NCI-H510A (cell line): Measurements from ENCODE around the gene UACA.
"Not testable (repeated sequence)": the region's sequence is repeated elsewhere in the genome, so short reads cannot be mapped to it uniquely, and the experiment has no call there.

ENCODE experiments used
- DNase-seq: peaks from one replicate; lab custom pipeline; 2025; lab: John Stamatoyannopoulos, UW

The UACA gene

DNA sequence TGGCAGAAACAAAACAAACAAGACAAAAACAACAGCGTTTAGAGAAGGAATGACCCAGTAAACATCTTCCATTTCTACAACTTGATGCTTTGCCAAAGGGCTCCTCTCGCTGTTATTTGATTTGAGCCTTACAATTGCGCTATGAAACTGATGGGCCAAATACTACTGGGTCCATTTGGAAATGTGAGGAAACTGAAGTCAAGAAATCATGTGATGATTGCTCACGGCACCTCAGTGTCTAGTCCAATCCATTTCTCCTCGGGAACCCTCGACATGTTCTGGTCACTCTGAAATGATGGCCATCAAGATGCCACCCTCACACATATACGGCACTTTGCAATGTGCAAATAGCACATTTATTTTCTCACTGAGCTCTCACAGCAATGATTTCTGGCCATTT lies 136.0 kb downstream of the UACA start:
- no peak for DNase-seq

DNA sequence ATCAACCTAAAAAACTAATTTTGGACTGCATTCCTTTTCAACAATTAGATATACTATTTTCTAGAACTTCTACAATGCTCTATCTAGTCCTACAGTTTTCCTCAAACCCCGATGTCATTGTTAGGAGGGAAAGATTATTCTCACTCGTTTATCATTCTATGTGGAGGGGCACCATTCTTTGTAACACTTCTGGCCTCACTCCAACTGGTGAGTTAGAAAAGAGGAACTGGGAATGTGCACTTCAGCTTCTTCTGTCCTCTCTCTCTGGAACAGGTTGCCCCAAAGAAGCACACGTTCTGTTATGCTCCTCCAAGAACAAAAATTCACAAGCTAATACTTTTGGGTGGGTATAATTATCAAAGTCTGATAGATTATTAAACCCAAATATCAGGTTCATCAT lies 137.9 kb downstream of the UACA start:
- no peak for DNase-seq

DNA sequence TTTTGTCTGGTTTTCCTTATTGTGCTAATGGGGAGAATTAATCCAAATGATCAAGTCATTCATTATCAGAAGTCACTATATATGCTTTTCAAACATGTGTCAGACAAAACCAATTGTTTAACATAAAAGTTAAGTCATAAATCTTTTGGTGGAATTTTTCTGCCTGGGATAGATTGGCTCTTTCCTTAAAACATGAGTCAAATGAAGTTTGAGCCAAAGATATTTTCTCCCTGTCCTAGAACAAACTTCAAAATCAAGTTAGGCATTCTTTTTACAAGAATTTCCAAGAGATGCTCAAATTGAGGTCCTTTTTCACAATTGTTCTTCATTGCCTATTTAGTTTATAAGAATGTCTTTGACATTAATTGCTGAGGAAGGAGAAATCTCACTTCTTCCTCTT lies 138.3 kb downstream of the UACA start:
- no peak for DNase-seq

DNA sequence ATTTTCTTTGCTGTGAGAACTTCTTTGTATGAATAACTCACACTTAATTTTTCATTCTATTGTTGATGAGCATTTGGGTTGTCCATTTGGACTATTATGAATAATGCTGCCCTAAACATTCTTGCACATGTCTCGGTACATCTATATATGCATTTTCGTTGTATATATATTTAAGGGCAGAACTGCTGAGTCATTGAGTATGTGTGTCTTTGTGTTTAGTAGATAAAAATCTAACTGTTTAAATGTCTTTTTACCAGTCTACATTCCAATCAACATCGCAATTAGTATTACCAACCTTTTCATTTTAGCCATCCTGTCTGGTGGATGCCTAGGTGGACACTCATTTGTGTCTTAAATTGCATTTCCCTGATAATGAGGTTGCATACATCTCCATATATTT lies 144.4 kb downstream of the UACA start:
- DNase-seq: no peak

DNA sequence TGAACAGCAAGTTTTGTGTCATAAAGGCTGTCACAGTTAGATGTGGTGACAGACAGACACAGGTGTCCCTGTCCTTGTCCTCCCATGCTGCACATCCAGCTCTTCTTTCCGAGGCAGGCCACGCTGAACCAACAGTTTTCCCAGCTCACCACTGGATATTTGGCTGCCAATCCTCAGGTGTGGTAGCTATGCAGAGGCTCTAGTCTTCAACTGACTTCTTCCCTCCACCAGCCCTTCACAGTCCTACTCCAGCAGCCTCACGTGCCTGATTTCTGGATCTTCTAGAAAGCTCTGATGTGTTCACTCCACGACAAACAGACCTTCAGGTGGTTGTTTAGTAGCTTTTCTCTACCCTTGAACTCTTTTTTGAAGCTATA lies 145.5 kb downstream of the UACA start:
- no peak for DNase-seq

DNA sequence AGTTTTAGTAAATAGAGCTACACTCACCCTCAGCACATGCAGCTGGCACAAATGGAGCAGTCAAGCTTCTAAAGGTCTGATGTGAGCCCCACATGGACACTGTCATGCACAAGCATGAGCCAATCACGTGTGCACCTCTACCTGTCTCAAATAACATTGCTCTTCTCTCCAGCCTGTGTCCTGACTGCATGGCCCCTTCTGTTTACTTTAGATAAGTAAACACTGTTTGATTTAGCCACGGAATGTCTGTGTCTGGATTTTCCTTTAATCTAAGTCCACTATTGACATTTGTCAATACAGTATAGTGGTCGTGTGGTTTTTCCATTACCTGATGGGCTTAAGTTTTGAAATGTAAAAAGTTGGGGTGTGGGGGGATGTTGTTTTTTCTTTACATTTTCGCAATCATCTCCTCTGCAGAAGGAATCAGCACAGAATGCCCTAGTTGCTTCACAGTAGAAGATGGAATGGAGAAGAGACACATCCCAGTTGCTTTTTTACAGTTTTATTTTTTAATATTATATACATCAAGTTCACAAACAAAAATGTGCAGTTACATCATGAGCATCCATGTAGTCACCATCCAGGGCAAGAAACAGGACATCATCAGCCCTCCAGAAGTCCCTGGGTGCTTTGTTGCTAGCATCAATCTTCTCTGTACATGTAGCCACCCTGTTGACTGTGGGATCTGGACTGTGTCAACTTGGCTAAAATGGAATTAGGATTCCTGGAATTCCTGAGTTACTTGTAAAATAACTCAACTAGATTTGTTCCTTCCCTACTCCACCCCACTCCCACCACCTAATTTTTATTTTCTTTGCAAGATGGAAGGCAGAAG lies 146.1 kb downstream of the UACA start:
- DNase-seq: peak; percentile 57

DNA sequence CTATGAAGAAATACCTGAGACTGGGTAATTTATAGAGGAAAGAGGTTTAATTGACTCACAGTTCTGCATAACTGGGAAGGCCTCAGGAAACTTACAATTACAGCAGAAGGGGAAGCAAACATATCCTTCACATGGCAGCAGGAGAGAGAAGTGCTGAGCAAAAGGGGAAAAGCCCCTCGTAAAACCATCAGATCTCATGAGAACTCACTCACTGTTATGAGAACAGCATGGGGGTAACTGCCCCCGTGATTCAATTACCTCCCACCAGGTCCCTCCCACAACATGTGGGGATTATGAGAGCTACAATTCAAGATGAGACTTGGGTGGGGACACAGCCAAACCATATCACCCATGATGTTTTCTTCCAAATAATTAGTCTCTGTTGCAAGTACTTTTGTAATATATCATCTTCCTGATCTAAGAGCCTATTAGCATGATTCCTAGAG lies 147.0 kb downstream of the UACA start:
- DNase-seq: not testable (repeated sequence)

DNA sequence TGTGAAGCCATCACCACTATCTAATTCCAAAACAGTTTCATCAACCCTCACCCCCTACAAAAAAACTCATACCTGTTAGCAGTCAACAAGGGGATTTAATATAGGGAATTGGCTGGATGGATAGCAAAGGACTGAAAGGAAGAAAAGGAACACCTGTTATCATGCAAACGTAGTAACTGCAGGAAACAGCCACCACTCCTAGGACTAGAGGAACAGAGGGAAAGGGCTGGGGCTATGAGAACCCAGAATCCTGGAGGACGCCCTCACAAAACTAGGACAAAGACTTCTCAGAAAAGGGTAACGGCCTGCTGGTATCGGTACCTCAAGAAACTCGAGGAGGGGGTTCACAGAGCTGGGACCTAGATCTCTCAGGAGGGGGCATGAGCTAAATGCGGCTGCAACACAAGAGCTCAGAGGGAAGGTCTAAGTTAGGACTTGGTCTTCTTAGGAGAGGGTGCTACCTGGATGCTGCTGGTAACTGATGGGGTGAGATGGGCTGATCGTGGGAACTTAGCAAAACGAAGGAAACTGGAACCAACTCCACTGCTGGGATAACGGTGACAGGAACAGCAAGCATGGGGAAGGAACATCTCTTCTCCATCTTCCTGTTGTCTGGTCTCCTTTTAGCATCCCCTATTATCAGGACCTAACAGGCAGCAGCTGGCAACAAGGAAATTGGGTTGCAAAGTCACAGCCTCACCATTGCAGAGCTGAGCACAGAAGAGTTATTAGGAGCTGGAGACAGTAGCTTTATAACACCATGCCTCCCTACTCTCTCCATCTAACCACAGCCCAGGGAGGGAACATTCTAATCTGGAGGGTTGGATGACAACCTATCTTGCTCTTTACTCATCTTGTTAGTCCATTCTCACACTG lies 147.7 kb downstream of the UACA start:
- no peak for DNase-seq

DNA sequence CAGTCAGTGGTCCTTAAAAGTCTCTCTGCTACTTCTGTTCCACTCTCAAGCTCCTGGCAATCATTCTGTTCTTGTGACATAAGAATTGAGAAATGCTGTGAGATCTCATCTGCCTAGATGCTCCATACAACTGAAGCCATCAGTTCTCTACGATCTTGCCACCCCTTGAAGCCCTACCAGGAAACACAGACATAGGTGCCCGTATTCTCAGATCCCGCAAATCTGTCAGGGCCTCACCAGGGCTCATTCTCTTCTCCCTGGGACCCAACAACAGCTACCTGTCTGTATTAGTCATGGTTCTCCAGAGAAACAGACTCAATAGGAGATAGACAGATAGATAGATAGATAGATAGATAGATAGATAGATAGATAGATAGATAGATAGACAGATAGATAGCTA lies 149.1 kb downstream of the UACA start:
- DNase-seq: no peak

DNA sequence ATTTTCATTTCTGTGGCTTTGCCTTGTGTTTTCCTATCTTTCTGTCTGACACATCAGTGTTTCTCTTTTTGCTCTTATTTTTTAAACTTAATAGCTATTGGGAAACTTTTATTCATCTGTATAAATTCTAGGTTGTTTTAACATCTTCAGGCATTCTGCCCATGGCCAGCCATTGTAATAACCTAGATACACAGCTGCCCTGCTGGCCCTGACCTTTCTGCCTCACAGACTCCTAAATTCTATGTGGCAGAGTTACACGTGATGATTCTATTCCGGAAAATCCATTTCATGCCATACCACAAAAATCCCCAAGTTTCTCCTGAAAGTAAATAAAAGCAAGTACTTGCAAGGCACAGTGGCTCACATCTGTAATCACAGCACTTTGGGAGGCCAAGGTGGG lies 150.1 kb downstream of the UACA start:
- no peak for DNase-seq

DNA sequence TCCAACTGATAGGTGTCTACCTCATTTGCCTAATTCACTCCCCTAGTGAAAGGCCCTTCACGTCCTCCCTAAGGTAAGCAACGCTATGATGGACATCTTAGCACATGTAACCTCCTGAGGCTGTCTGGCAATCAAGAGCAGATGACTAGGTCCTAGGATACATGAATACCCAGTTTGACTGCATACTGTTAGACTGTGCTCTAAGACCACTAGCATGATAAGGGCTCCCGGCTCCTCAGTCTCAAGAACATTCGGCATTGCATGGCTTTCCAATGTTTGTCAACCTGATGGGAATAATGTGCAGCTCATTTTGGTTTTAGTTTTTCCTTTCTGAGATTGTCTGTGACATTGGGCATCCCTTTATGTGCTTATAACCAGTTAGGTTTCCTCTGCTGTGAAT lies 152.1 kb downstream of the UACA start:
- DNase-seq: no peak

DNA sequence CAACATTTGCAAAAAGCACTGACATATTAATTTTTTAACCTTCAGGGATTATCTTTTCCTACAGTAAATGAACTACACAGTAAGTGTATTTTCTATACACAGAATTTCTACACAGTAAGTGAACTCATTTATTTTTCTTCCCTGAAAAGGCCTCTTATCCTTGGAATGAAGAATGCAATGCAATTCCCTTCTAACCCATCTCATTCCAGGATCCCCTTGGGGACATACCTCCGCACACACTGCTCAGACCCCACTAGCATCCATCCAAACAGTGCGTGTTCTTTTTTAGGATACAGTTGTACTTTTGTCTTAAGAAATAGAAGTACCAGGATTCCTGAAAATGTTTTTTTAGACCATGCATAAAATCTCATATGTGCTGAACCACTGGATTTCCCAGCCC lies 152.8 kb downstream of the UACA start:
- DNase-seq: no peak

DNA sequence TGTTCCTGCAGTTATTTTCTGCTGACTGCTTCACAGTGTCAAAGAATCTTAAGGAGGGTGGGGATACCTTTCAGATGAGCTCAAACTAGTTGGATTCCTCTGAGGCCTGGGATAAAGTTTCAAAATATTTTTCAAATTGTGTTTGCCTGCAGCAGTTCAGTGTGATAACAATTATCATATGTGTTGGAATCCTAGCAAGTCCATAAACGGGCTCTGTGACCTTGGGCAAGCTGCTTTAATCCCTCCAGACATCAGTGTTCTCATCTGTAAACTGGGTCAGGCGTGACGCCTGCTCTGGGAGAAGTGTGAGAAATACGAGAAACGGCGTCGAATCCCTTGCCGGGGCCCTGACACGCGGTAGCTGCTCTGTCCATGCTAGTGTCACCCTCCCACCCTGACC lies 153.5 kb downstream of the UACA start:
- no peak for DNase-seq

DNA sequence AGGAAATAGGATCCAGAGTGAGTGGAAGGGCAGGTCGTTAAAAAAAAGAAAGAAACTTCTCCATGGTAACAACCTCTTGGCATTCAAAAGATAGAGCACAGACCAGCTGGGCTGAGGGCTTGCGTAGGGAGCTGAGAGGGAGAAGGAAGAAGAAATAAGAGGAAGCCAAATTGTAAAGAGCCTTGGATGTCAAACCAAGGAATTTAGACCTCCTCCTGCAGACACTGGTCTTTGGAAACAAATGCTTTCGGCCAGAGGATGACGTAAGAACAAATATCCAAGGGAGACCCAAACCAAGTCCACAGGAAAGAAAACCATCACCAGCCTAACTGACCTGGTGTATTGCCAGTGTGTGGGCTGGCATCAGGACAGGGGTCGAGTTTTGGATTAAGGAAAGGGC lies 155.2 kb downstream of the UACA start:
- DNase-seq: no peak

DNA sequence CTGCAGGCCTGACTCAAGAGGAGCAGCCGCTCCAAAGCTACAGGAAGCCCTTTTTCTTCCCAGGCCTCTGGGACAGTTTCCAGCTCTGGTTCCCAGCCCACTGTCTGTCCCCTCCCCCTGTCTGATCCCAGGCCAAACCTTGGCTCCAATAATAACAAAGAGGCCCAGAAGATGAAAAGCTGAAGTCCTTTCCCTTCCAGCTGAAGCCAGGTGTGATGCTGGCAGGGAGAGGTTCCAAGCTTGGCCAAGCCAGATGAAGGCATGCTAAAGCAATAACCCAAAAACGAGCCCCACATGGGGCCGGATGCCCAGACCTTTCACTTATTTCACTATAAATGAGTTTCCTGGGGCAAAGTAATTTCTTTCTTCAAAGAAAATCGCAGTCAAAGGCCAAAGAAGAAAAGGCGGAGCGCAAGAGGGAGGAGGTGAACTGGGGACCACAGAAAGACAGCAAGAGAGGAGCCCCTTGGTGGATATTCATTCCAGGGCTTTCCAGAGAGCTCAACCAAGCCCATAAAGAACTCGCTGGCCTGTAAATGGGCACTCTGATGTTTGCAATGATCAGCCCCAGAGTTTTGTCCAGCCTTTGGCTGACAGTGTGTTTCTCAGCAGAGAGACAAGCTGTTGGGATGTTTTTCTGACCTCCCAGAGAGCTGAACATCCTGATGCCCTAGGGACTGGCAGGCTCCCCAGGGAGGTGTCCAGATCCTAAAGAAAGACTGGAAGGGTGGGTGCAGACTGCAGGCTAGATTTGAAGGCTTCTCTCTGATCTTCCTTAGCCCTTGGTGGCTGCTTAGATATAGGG lies 157.6 kb downstream of the UACA start:
- DNase-seq: no peak

DNA sequence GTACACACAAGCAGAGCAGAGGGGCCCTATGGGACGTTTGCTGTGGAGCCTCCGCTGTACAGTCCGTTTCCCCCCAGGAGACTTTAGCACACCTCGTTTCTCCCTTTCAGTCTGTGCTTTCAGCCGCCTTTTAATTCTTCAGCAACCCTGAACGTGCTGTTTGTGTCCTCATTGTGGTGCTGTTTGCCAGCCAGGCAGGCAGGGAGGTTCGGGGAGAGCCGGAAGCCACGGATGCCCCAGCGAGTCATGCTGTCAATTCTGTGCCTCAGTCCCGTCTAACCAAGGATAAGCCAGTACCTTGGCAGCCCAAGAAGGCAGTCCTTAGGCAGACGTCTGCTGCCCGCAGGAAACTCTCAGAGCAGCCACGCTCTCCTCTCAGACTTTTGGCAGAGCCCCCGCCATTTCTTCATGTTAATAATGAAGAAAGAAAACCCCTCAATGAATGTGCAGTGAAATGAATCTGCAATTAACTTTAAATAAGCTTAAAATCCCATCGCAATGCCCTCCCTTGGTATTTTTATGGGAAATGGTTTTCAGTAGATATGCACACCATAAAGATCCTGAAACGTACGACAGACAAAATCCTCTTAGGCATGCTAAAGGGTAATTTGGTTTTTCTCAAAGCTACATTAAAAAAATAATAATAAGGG lies 158.6 kb downstream of the UACA start:
- no peak for DNase-seq
